Amniotic epithelial cell (primary cell): ENCODE data around the gene SGSM1.
A peak's percentile ranks its signal among the peaks of the same experiment; 100 is the strongest.

Experiments used
- DNase-seq: peaks from one replicate; pipeline ENCODE4 v3.0.0-alpha.2; 2010; ENCODE audit warnings: low read depth

The SGSM1 gene, protein sequence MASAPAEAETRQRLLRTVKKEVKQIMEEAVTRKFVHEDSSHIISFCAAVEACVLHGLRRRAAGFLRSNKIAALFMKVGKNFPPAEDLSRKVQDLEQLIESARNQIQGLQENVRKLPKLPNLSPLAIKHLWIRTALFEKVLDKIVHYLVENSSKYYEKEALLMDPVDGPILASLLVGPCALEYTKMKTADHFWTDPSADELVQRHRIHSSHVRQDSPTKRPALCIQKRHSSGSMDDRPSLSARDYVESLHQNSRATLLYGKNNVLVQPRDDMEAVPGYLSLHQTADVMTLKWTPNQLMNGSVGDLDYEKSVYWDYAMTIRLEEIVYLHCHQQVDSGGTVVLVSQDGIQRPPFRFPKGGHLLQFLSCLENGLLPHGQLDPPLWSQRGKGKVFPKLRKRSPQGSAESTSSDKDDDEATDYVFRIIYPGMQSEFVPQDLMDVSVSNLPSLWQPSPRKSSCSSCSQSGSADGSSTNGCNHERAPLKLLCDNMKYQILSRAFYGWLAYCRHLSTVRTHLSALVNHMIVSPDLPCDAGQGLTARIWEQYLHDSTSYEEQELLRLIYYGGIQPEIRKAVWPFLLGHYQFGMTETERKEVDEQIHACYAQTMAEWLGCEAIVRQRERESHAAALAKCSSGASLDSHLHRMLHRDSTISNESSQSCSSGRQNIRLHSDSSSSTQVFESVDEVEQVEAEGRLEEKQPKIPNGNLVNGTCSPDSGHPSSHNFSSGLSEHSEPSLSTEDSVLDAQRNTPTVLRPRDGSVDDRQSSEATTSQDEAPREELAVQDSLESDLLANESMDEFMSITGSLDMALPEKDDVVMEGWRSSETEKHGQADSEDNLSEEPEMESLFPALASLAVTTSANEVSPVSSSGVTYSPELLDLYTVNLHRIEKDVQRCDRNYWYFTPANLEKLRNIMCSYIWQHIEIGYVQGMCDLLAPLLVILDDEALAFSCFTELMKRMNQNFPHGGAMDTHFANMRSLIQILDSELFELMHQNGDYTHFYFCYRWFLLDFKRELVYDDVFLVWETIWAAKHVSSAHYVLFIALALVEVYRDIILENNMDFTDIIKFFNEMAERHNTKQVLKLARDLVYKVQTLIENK

DNA sequence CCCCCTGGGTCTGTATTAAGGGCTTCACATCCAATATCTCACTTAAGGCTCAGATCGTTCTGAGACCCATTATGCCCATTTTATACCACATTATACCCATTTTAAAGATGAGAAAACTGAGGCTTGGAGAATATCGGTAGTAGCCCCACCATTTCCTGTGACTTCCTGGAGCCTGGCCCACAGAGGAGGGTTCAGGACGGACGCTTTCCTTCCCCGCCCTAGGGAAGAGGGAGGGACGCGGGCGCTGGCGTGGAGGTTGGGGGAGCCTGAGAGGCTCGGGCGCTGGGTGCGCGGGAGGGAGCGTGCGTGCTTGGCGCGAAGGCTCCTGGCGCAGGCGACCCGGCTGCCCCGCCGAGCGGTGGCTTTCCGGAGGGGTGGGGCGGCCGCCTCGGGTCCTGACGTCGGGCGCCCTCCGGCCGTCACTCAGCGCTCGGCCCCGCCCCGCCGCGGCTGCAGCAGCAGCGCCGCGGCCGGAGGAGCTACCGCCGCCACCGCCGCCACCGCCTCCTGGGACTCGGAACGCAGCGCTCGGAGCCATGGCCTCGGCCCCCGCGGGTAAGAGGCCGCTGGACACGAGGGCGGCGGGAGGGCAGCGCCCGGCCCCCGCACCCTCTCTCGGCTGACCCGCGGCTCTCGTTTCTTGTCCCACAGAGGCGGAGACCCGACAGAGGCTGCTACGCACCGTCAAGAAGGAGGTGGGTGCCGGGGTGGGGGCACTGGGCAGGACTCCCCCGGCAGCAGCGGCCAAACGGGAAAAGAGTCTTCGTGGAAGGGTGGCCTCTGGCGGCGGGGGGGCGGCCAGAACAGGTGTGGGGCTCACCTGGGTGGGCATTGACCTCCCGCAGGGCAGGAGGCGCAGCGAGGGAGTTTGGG, at the start of gene SGSM1:
TSS of gene SGSM1 (plus strand) at position 422 of the 873 bp plus-strand sequence. CDS start at position 537, 115 bp downstream.
- peak; percentile 35 for DNase-seq

DNA sequence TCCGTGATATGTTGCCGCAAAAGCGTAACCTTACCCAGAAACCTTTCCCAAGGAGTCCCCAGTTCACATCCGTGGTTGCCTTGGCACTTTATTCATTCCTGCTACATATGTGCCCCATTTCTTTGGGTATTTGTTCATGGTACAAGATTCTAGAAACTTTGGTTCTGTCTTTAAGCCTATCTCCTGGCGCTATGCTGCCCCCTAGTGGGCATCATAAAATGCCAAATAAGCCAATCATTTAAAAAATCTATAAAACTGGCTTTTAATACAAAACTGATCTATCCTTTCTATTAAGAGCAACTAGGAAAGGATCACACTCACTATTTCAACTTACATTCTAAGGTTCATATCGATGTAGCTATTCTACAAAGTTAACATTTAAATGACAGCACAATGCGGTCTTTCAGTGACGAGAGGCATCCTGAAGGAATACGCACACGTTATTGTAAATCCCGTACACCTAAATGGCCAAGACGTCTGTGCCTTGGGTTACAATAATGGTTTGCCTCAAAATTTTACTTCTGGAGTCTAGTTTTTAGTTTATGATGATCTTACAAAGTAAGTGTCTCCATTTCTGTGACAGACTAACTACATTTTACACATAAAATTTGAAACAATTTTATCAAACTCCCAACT, 47.7 kb upstream of the SGSM1 start:
- DNase-seq, result peak; percentile 48

DNA sequence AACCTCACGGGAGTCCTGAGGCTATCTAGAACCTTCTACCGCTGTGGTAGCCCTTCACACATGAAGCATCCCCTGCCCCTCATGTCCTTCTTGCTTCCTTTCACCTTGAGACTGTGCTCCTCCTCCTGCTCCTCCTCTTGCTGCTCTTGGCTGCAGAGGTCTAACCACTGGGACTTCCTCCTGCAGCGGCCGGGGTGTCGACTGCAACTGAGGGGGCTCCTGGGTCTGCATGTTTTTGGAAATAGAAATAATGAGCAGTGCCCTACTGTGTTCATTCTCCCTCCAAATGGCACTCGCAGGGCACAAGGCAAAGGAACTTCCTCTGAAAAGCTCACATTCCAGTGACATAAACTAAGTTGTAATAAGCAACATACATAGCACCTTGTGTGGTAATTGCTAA, 46.2 kb upstream of the SGSM1 start:
- DNase-seq, result no peak

DNA sequence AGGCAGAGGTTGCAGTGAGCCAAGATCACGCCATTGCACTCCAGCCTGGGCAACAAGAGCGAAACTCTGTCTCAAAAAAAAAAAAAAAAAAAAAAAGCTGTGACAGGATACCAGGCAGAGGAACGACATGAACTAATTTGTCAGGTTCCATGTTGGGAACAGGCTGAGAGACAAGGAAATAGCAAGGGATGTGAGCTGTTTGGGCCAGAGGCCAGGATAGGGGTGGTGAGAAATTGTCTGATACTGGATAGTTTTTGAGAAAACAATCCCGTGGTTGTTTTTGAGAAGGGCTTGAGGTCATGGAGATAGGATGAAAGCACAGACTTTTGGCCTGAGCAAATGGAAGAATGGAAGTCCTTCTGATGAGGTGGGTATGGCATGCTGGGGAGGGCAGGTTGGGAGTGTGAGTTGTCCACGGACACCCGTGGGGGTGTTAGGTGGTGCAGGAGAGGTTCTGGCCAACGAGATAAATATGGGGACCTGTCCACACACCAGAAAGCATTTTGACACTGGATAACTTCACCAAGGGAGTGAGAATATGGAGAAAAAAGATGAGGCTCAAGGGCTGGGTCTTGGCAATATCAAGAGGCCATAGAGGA, 45.2 kb upstream of the SGSM1 start:
- DNase-seq, result peak; percentile 12

DNA sequence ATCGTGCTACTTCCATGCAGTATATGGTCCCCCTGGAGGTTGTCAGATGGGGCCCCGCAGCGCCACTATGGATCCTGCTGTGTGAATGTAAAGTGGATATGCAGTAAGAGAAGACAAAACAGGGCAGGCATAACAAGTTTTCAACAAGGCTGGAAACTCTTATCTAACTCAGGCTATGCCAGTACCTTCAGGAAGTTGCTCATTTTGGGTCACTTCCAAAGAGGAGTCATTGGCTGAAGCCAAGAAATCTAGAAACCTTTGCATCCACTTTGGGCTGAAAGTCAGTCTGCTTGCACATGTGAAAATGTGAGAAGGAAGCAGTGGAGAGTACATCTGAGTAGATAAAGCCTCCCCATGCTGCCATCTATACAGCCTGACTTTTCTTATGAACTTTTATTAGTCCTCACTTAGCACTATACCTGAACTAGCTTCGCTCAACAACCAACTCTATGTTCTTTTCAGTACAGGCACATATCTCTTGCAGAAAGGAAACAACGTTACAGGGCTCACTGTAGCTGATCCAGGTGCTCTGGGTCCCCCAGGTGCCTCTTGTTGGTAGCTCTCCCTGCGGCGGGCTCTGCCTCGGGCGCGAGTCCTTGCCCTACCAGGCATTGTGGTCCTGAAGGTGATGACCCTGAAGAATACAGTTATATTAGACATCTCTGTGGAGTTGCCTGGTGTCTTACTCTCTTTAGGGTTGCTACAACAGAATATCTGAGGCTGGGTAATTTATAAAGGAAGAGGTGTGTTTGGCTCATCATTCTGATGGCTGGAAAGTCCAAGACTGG, 43.9 kb upstream of the SGSM1 start:
- DNase-seq, result peak; percentile 27

DNA sequence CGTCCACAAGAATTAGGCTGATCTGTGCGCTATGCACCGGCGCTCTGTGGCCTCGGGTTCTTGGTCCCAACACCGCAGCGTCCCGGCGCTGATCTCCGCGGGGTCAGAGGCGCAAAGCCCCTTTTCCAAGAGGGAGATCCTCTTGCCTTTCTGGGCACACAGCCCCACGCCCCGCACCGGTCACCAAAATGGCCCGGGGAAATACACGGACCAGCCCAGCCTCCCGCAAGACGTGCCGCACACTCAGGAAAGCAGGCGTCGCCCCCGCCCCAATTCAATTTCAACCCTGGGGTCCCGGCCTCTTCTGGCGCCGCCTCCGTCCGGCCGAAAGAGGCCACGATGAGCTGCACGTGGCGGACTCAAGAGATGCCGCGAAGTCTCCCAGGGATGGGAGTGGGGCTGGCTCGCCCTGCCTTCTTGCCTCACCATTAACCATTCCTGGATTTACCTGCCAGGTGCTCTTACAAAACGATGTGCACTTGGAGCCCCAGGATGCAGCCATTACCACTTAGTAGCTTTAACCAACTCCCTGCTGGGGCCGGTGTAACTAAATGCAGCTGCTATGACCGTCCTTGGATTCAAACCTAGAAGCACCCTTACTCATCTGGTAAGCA, 42.0 kb upstream of the SGSM1 start:
- DNase-seq, result no peak

DNA sequence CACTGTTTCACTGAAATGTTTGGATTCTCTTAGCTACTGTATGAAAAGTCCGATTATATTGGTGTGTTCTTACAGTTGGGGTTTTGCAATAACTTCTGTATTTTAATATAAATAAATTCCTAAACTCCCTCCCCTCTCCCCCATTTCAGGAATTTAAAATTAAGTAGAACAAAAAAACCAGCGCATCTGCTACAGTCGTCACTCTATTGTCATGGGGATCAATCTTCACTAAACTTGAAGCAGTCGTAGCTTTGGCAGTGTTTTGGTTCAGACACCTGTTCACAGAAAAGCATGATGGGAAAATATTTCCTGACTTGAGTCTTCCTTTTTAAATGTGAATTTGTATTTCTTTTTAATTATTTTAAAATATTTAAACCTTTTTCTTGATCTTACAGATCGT, 40.8 kb upstream of the SGSM1 start:
- DNase-seq, result no peak

DNA sequence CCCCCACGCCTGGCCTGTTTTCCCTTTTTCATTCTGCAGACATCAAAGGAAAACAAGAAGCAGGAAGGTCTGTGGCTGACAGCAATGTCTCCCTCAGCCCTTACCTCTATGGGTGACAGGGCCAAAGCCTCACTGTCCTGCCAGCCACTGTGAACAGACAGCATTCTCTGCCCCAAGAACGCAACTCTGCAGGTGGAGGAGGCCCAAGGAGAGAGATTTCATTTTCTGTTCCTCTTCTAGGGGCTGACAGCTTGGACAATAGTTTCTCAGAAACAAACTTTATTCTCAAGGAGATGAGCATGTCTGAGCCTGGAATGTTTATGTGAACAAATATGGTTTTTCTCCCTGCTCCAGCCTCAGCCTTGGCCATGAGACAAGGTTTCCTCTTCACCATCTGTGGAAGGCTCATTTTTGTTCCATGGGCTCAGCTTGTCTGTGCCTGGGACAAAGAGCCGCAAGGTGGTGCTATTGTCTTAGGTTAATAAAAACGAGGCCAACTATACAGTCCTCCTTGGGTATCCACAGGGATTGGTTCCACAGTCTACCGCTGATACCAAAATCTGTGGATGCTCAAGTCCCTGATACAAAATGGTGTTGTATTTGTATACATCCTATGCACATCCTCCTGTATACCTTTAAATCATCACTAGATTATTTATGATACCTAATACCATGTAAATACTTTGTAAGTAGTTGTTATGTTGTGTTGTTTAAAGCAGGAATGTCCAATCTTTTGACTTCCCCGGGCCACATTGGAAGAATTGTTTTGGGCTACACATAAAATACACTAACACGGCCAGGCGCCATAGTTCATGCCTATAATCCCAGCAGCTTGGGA, 37.3 kb upstream of the SGSM1 start:
- peak; percentile 19 for DNase-seq

DNA sequence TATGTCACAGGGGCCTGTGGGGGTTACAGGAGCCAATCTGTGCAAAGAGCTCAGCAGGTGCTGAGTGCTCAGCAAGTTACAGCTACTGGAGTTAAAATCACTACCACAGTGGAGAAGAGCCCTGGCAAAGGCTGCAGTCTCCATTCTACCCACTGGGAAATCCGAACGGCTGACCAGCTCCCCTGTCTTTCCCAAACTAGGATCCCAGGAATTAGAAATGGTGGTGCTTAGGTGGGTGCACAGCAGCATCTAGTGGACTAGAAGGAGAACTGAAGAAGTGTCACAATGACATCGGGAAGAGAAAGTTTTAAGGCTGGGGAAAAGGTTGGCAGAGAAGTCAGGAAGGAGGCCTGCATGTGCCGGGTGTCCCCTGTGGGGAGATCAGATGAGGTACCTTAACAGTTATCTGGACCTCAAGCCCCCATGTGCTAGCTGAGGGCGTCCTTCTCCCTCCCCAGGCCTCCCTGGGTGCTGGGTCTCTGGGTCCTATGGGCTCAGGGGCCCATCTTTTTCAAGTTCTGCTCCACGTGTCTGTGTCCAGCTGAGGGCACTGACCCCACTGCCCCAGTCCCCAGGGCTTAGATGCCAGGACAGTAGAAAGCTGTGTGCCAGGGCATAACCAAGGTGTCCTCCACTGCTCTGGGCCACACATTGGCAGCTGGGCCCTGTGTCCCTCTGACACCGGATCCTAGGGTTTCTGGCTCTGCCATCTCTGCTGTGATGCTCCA, 33.4 kb upstream of the SGSM1 start:
- DNase-seq, result peak; percentile 60

DNA sequence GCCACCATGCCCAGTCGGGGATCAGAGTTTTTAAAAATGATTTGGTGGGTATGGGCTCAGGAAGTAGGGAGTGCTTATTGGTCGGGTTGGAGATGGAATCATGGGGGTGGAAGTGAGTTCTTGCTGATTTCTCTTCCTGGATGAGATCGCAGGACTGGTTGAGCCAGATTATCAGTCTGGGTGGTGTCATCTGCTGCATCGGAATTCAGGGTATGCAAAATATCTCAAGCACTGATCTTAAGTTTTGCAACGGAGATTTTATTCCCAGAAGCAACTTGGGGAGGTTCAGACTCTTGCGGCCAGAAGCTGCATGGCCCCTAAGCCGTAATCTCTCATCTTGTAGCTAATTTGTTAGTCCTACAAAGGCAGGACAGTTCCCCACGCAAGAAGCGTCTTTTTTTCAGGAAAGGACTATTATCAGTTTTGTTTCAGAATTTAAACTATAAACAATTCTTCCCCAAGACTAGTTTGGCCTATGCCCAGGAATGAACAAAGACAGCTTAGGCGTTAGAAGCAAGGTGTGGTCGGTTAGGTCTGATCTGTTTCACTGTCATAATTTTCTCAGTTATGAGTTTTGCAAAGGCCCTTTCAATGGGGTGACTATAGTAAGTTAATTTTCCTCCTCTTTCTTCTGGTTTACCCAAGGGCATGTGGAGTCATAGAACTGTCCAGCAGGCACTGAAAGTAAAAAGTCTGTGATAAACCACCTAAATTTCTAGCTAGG, 30.1 kb upstream of the SGSM1 start:
- peak; percentile 77 for DNase-seq

DNA sequence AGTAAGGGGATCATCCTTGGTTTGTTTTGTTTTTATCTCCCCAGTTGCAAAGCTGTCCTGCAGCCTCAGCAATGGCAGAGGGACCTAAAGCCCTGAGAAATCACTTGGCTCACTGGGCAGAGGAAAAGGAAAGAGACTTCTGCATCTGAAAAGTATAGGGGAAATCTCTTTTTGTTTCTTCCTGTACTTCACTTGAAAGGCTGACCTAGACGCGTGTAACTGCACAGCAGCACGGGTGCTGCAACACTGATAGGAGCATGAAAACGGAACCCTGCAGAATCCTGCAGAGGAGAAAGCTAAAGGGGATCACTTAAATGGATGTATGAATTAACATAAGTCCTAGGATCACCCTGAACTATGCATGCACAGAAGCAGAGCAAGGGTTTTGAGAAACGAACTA, 29.5 kb upstream of the SGSM1 start:
- DNase-seq, result no peak

DNA sequence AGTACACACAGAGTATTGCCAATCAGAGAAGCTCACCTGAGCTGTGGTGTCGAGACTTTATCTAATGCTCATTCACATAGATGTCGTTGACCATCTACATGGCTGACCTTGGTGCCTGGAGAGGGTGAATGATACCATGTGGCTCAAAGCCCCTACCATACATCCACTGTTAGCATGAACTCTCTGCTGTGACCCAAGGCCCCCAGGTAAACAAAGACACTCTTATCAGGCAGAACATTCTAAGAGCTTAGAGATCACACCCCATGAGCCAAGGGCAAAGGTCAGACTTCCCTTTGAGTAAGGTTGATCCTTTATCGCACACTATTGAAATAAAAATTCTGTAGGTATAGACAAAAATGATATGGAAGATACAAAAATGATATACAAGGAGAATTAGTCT, 16.5 kb upstream of the SGSM1 start:
- no peak for DNase-seq

DNA sequence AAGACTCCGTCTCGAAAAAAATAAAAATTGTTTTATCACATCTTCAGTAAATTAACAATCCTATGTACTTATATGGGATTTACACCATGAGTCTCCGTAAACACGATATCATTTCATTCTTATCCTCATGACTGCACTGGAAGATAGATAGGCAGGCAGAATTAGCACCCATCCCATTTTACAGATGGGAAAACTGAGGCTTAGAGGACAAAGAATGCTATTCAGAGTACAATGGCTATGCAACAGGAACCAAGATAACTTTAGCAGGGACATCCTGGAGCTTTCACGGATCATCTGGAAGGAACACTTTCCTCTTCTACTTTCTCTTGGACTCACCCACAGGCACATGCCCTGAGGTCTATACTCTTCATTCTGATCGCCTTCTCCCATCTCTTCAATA, 14.6 kb upstream of the SGSM1 start:
- no peak for DNase-seq

DNA sequence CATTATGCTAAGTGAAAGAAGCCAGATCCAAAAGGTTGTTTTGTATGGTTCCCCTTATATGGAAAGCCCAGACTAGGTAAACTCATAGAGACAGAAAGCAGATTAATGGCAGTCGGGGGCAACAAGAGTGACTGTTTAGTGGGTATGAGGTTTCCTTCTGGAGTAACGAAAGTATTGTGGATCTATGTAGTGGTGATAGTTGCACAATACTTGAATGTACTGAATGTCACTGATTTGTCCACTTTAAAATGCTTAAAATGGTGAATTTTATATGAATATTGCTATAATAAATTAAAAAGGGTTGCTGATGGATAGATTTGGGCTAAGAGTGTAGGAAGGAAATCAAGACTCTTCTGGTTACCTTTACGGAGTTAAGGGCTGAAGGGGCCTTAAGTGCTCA, 10.0 kb upstream of the SGSM1 start:
- no peak for DNase-seq

DNA sequence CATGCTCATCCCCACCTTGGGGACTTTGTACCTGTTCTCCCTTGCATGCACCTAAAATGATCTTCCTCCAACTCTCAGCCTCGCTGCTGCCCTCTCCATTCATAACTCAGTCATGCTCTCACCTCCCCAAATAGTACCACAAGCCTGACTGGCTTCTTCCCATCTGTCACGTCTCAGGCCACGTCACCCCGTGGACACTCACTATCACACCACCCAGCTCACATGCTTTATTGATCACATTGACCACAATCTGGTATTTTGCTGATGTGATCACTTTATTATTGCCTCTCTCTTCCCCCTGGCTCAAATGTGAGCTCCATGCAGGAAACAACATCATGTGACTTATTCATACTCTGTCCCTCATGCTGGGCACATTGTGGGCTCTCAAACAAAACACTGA, 9.2 kb upstream of the SGSM1 start:
- no peak for DNase-seq

DNA sequence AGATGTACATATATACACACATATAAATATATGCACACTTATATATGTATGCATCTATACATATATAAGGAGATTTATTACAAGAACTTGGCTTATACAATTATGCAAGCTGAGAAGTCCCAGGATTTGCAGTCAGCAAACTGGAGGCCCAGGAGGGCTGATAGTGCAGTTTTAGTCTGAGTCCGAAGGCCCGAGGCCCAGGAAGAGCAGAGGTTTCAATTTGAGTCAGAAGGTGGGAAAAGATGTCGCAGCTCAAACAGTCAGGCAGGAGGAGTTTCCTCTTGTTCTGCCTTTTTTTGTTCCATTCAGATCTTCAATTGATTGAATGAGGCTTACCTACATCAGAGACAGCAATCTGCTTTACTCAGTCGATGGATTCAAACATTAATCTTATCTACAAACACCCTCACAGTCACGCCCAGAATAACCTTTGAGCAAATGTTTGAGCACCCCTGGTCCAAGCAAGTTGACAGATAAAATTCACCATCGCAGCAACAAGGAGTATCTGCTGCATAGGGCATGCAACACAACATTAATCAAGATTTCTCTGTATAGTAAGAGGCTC, 4.0 kb upstream of the SGSM1 start:
- no peak for DNase-seq

DNA sequence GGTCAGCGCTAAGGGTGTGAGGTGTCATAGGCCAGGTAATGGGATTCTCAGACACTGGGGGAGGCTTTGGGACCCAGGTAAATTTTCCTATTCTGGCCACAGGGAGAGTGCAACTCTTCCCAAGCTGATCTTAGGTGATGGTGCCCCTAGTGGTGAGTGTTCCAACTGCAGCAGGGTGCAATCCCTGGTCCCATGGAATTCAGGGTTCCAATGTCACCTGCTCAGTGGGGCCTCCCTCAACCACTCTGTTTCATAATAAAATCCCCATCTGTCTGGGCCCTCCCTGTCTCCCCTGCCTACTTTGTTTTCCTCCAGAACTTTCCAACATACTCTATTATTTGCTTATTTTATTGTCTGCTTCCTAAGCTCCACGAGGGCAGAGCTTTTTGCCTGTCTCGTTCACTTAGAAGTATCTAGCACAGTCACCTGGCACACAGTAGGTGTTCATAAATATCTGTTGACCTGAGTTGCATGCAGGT, 2.9 kb upstream of the SGSM1 start:
- peak; percentile 14 for DNase-seq
